HG03045 (cell line): ENCODE results near the gene IFT74.

Experiments
- ATAC-seq: cut with Tn5 transposase; IDR thresholded peaks from one replicate; pipeline ENCODE4 v1.9.1; 2021; ENCODE audit warnings: mild to moderate bottlenecking, moderate library complexity; ENCODE audit not compliant: unreplicated experiment

IFT74 gene

DNA sequence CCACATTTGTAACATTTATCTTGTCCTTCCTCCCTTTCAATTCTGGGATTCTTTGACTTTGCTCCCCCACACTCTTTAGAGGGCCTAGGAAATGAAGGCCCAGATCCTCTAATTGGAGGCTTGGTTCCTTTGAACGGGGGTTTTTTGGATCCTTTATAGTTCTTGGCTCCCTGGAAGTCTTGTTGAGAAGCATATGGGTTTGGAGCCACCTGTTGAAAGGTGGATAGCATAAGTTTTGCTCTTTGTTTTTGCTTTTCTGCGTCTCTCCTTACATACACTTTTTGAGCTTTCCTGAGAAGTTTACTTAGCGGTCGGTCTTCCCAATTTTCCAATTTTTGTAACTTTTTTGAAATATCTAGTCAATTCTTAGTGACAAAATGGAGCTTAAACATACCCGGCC is 17.8 kb downstream of the IFT74 start:
- no peak for ATAC-seq

DNA sequence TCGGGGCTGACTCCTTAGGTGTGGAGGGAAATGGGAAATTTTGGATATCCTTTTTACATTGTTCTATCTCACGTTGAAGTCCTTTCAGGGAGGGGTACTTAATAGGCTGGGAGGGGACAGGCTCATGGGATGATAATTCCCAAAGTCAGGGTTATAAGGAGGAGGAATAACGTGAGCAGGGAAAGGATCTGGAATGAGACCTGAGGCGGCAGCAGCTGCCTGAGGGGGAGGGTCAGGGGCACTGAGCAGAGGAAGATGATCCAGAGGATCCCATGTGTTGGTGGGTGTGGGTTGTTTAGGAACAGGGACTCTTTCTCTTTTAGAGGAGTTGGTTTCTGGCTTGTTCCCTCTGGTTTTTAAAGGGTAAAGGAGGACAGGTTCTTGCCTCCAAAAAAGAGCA is 18.7 kb downstream of the IFT74 start:
- ATAC-seq, result no peak

DNA sequence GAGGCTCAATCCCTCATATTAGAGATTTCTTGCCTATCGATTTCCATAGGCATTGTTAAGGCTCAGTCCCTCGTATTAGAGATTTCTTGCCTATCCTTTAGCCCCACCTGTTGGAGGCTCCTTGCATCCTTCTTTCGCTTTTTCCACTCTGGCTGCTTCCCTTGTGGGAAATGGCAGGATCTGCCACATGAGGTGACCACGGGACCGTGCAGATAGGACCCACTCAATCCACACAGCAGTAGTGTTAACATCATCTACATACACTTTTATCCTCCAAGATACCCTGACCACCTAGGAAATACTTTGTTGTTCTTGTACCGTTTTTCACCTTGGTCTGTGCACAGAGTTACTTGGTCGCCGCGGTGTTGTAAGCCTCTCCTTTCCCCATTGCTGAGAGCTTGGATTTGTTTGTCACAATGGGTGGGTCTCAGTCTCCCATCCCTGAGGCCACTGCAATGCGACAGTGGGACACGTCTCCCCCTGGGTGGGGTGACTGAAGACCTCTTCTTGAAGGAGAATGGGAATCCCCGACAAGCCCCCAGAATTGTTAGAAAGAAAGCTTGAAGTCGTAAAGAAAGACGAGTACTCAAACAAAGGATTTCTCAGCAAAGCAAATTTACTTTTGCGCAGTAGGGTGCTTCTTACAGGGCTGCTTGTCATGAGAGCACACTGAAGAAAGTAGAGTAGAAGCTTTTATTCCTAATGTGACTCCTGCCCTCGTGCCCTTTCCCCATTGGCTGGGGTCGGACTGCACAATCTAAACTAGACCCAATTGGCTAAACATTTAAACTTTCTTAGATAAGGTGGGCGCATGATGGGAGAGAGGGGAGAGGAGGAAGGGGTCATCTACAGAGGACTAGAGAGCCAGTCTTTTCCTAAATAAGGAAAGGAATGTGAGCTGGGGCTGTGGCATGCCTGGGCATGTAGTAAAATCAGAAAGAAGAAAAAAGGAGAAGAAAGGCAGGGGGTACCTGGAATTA is 19.8 kb downstream of the IFT74 start:
- no peak for ATAC-seq

DNA sequence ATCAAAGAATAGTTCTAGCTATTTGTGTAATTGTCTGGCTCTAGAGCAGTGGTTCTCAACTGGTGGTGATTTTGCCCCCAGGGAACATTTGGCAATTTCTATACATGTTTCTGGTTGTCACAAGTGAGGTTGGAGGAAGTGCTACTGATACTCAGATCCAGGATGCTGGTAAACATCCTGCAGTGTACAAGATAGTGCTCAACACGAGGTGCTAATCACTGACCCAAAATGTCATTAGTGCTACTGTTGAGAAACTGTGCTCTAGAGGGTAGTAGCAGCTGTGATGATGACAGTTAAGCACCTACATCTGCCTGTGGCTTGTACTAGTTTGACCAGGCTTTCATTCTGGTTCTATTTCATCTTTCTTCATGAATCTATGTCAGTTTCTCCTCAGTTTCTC is 27.1 kb downstream of the IFT74 start:
- no peak for ATAC-seq

DNA sequence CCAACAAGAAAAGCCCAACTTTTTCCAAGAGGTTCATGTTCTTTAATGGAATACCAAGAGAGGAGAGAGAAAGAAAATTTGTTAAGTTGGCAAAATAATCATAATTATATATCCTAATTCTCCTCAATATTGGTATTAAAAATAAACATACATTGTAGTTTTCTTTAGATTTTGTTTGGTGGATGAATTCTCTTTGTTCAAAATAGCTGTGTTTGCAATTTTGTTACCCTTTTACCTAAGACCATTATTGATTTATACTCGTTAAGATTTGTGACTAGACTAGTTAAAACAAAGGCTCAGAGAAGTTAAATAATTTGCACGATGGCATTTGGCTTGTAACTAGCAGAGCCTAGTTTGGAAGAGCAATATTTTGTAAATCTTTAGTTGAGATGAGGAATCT is 39.6 kb downstream of the IFT74 start:
- no peak for ATAC-seq

DNA sequence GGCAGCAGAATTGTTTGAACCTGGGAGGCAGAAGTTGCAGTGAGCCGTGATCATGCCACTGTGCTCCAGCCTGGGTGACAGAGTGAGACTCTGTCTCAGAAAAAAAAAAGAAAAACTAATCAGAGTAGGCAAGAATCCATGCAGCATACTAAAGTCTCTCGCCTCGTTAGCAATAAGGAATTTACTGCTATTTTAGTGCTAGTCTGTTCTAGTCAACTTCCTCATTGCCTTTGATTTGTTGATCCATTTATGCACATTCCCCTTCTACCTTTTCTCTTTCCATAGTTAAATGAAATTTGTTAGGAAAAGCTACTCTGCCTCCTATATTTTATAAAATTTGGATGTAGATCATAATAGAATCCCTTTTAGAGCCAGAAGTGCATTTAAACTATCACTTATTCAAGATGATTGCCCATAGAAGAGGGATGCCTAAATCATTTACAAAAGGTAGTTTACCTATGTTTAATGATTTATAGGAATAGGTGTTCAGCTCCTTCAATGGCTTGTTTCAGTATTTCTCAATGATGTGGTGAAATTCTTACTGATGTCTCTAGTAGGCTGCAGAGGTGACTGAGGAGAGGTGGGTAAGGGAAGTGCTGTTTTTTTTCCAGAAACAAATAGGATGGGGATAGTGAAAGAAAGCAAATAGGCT is 47.3 kb downstream of the IFT74 start:
- no peak for ATAC-seq

DNA sequence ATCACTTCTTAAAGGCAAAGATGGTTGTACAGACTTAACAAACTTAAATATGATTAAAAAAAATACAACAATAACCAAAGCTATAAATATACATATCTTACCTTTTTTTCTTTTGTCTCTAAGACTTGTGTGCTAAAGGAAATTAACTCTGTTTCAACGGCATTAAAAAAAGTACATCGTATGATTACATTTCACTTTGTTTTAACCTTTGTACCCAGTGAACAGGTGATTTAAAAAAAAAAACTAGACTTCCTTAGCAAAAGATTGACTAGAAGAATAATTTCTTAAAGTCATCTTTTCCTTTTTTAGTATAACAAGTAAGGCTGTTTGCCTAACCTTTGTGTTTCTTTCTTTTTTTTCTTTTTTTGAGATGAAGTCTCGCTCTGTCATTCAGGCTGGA is 49.3 kb downstream of the IFT74 start, which contains the start of gene LRRC19:
LRRC19 (minus strand) TSS at position 182 of the 400 bp plus-strand sequence. CDS start 5,978 bp downstream, outside the sequence.
- no peak for ATAC-seq

DNA sequence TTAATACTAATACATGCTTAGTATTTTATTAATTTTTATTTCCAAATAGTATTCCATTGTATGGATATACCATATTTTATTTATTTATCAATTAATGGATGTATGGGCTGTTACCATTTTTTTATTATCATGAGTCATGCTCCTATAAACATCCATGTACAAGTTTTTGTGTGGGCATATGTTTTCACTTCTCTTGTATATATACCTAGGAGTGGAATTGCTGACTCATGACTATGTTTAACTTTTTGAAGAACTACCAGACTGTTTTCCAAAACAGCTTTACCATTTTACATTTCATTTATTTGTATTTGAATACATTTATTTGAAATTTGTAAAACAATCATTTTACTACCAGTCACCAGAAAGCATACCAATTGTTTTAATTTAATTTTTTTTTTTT is 63.4 kb downstream of the IFT74 start:
- ATAC-seq, result no peak

DNA sequence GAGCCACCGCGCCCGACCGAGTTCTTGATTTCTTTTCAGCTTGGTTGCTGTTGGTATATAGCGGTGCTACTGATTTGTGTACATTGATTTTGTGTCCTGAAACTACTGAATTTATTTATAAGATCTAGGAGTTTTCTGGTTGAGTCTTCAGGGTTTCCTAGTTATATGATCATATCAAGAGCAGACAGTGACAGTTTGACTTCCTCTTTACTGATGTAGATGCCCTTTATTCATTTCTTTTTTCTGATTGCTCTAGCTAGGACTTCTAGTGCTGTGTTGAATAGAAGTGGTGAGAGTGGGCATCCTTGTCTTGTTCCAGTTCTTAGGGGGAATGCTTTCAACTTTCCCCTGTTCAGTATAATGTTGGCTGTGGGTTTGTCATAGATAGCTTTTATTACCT is 66.7 kb downstream of the IFT74 start:
- no peak for ATAC-seq

DNA sequence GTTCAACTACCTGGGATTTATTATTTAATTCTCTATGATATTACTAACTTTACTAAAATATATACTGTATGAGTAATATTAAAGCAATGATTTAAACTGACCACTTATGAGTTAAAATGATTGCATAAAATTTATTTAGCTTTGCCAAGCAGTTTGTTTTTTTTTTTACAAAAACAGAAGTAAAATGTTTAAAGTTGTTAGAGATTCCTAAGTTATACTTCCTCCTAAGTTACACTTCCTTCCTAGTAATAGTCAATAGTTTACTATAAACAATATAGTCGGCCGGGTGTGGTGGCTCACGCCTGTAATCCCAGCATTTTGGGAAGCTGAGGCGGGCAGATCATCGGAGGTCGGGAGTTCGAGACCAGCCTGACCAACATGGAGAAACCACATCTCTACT is 73.0 kb downstream of the IFT74 start:
- ATAC-seq, result no peak

DNA sequence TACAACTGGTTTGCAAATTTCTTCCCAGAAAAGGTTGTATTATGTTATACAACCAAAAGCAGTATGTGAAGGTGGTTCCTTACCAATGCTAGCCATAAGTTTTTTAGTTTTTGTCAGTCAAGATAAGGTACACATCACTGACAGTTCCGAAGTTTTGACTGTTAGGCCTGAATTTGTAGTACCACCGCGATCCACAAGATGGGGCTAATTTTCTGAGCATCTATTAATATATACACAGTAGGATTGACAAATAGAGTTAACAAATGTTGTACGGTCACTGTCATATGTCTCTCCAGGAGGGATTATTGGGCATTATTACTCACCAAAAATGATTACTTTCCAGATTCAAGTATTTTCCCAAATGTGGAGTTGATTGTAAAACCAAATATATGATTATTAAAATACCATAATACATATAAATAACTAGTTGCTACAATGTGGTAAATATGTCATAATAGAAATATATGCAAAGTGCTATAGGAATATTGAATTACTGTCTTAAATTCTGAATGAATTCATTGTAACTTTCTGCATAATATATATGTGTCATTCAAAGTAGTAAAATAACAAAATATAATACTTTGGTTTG is 77.7 kb downstream of the IFT74 start:
- no peak for ATAC-seq

DNA sequence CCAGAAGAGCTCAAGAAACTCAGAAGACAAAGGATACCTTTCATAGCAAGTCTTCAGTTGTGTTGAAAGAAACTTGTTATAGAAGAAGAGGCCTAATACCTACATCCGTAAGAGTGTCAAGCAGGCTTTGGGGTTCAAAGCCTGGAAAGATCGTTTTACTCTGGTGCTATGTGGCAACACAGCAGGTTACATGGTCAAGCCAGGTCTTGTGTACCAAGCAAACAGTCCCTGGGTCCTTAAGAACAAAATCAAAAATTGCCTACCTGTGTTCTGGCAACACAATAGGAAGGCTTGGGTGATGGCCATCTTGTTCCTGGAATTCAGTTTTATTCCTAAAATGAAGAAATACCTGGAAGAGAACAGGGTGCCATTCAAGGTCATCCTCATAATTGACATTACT is 81.3 kb downstream of the IFT74 start:
- ATAC-seq, result no peak

DNA sequence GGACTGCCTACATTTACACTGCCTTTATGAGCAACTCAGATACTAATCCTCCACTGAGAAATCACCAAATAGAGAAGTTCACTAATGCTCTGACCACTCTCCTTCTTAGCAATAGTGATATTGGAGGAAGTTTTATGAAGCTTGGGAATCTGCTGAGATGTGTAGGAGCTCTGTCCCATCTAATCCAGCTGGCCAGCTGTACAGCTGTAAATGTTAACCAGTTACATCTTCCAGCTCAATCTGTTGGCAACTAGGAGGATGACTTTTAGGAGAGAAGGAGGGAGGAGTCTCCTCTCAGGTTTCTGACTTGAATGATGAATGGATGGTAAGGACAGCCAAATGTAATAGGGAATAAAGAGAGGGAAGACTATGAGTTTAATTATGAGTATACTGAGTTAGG is 85.5 kb downstream of the IFT74 start:
- no peak for ATAC-seq

DNA sequence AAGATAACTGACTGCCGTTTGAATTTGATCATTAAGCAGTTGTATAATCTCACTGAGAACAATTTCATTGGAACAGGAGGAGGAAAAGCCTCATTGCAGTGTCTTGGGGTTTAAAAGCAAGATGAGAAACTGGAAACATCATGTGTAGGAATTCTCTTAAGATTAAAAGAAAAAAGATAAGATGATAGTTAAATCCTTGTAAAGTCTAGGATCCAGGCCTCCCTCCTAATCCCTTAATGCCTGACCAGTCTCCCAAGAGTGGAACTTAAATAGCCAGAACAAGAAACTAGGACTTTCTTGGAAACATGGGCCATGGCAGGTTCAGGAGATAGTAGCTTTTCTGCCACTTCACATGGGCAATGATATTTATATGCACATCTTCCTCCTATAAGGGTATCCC is 86.3 kb downstream of the IFT74 start:
- ATAC-seq, result no peak

DNA sequence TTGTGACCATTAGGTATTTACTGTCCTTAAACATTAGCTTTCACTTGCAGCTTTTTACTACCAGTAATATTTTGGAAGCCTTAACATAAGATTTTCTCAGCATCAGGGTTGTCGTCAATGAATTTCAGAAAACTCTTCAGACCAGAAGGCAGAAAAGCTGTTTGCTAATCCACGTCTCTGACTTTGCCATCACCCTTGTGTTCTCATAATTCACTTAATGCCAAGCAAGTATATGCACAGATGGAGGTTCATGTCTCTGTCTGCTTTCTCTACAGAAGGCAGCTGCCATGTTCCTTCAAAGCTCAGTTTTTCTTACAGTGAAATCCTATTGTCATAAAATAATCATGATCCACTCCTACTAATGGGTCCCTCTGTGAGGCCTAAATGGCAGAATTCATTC is 87.0 kb downstream of the IFT74 start:
- no peak for ATAC-seq

DNA sequence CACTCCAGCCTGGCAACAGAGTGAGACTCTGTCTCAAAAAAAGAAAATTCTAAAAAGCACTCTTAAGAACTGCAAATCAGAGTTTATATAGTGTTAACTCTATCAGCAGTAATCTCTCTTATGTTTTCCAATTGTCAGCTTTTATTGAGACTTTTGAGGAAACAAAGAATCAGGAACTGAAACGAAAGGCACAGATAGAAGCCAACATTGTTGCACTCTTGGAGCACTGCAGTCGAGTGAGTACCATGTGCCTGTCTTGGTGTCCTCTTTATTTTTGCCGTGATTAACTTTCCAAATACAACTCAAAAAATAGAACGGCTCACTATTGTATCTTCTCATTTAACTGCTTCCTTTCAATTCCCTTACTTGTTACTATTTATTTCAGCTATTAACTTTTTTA is 90.9 kb downstream of the IFT74 start:
- no peak for ATAC-seq

DNA sequence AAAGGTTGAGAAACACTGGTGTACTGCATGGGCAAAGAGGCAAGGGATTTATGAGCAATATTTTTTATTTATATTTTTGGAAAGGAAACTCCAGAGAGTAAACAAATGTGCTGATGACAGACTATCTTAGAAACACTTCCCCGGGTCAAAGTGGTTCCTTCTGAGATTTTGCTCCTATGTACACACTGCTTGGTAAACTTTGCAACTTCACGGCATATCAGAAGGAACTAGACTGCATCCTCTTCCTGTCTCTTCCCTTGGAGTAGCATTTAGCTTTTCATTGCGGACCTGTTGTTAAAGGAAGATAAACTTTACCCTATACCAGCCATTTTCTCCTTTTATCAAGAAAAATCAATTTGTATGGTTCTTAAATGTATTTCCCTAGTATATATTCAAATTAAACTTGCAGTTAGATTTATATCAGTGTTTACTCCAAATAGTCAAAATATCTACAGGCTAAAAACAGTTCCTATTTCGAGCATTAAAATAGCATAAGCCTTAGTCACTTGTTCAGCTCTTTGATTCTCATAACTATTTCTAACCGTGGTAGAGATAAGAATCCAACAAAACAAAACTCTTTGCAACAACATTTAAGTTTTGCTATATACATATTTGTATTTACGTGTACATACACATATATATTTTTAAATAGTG is 97.3 kb downstream of the IFT74 start:
- ATAC-seq, result no peak

DNA sequence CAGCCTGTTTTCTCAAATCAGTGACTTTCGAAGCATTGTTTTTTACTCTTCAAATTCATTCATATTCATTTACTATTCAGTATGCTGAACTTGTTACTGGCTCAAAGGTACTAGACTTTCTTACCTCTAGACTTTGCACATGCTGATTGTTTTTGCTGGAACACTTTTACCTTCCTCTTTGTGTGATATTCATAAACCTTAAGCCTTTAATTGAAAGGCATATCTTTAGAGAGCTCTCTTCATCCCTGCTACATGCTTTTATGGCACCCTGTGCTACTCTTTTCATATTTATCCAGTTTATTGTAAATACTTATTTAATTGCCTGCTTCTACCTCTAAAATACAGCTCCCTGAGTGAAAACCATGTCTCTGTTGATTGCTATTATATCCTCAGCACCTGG is 97.9 kb downstream of the IFT74 start:
- ATAC-seq, result no peak

DNA sequence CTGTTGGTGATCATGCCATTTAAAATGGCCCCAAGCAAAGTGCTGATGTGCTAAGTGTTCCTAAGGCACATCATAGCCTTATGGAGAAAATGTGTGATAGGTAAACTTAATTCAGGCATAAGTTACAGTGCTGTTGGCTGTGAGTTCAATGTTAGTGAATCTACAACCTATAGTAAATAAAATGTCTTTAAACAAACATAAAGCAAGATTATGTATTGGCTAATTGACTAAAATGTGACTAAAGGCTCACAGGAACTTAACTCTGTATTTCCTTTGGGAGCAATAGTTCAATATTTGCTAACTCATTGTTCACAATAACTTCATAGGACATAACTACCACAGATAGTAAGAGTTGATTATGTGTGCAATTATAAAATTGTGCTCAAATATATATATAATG is 98.6 kb downstream of the IFT74 start:
- ATAC-seq, result no peak

DNA sequence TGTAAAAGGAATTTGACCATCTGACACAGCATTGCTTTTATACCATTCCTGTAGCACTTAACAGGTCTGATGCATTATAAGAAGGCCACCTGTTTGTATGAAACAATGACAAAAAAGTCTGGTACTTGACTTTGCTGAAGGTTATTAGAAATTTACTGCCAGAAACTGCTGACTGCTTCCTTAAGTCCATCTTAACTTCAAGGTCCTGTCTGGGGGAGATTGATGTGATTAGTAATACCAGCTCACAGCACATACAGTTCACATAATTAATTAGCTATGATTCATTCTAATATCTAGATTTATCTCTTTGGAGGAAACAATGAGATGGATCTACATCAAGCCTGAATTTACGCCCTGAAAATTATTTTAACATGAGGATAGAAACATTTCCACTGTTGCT is 103.2 kb downstream of the IFT74 start:
- ATAC-seq, result no peak

DNA sequence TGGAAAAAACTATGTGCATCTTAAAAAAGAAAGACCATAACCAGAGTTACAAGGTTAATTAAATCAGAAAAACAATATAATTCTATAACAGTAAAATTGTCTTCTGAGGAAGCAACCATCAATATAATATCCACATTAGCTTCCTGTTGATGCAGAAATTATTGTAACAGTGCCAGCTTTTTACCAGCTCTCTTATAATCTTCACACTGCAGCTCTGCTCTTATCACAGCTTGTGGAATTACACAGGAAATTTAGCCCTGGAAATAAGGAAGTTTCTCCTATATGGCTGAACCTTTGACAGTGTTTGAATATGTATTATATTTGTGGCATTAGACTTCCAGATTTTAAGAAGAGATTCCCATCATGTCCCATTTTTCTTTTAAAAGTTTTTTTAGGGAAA is 103.7 kb downstream of the IFT74 start:
- no peak for ATAC-seq
